VCaP (cell line): ENCODE data around the gene FHIT.

ENCODE experiments used
- H3K27ac ChIP-seq: fragments of 450-650 bp; 2 replicates; pipeline ENCODE4 v1.5.1; 2017
- CTCF ChIP-seq: fragments of 450-650 bp; conservative IDR thresholded peaks from 2 replicates; pipeline ENCODE4 v1.5.1; 2017; ENCODE audit warnings: mild to moderate bottlenecking, moderate library complexity

FHIT gene

DNA sequence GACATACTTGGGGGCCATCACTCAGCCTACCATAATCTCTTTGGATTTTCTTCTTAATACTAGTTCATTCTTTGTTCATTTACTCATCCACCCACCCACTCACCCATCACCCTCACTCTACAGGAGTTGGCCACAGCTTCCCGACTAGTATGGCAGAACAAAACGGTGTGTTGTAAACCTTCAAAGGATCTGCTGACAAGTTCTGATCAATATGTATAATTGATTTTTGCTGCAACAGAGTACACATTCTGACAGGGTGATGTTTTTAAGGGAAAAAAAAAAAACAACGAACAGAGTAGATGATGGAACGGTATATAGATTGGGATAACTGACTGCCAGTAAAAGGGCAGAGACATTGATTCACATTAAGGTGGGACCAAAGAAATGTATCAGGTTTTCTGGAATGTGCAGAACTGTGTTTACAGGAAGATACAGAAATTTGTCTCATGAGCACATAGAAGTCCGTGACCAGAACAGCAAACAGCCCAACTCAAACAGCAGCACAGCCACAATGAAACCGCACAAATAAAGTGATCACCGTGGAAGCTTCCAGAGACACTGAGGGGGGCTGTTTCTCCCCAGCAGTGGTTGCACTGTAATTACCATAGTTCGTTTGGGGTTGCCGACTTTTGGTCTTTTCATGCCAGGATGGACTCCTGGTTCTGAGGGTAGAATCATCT is 931.9 kb downstream of the FHIT start:
- H3K27ac ChIP-seq: no peak overlapping the region
- TF ChIP-seq CTCF: no peak

GRCh38 chr3:60316121-60316797 is 935.0 kb downstream of the FHIT start:
- TF ChIP-seq CTCF: no peak

GRCh38 chr3:60313951-60314461 is 937.2 kb downstream of the FHIT start:
- no peak for TF ChIP-seq CTCF
- peak overlapping the region; percentile 80 for H3K27ac ChIP-seq

More at GRCh38 chr3:60316121-60316797, 935.0 kb downstream of the FHIT start:
- no peak overlapping the region for H3K27ac ChIP-seq

GRCh38 chr3:60313231-60313798 is 937.9 kb downstream of the FHIT start:
- TF ChIP-seq CTCF: no peak
- peak overlapping the region; percentile 80 for H3K27ac ChIP-seq

DNA sequence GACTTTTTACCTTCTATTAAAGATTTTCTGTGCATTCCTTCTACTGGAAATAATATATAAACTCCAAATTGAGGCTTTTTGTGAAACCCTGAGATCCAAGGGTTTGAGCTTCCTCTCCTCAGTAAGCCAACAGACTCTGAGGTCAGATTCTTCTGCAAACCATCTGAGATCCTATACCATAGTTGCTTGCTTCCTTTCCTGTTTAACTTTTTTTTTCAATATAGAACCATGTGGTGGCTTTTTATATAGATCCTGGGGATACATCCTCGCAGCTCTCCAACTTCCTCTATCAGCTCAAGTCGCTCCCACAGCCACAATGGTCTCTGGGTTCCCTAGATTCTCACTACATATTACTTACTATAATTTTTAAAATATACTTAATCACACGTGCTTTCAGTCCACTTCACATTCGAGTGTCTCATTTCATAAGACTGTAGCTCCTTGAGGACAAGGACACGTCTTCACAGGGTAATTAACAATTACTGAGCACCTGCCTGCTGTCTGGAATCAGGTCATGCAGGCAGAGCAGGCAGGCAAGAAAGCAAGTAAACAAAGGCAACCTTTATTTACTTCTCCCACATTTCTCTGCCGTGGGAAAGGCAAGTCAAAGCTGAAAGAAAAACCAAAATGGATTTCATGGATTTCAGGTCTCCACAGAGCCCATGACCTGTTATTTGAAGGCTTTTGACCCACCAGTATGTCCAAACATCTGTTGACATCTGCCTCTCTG is 941.5 kb downstream of the FHIT start:
- H3K27ac ChIP-seq: peak overlapping the region; percentile 31; the same call in 1 of the 2 replicates
- no peak for TF ChIP-seq CTCF

- no peak for TF ChIP-seq CTCF
- no peak overlapping the region for H3K27ac ChIP-seq
Observed at GRCh38 chr3:60308808-60309207, 942.4 kb downstream of the FHIT start.
